Ishikawa (cell line): ENCODE data around the gene ARL5B.

Experiments
- CEBPB ChIP-seq: IDR thresholded peaks from 2 replicates; pipeline ENCODE4 v1.6.1; 2012
- CREB1 ChIP-seq: IDR thresholded peaks from 2 replicates; pipeline ENCODE4 v1.6.1; 2012; ENCODE audit warnings: low read depth
- EGR1 ChIP-seq: IDR thresholded peaks from 2 replicates; pipeline ENCODE4 v1.6.1; 2012
- EP300 ChIP-seq: IDR thresholded peaks from 2 replicates; pipeline ENCODE4 v1.6.1; 2012; ENCODE audit warnings: borderline replicate concordance
- FOXM1 ChIP-seq: IDR thresholded peaks from 2 replicates; pipeline ENCODE4 v1.6.1; 2012; ENCODE audit warnings: low read depth, borderline replicate concordance
- NFIC ChIP-seq: IDR thresholded peaks from 2 replicates; pipeline ENCODE4 v1.6.1; 2012
- RAD21 ChIP-seq: IDR thresholded peaks from 2 replicates; pipeline ENCODE4 v1.6.1; 2012; ENCODE audit warnings: low read depth
- REST ChIP-seq: IDR thresholded peaks from 2 replicates; pipeline ENCODE4 v1.6.1; 2012; ENCODE audit warnings: low read depth, mild to moderate bottlenecking
- TAF1 ChIP-seq: IDR thresholded peaks from 2 replicates; pipeline ENCODE4 v1.6.1; 2012; ENCODE audit warnings: low read depth, mild to moderate bottlenecking
- TCF12 ChIP-seq: IDR thresholded peaks from 2 replicates; pipeline ENCODE4 v1.6.1; 2012; ENCODE audit warnings: low read depth
- TEAD4 ChIP-seq: IDR thresholded peaks from 2 replicates; pipeline ENCODE4 v1.6.1; 2012
- USF1 ChIP-seq: IDR thresholded peaks from 2 replicates; pipeline ENCODE4 v1.6.1; 2012
- YY1 ChIP-seq: IDR thresholded peaks from 2 replicates; pipeline ENCODE4 v1.6.1; 2012; ENCODE audit warnings: low read depth
- ZBTB7A ChIP-seq: IDR thresholded peaks from 2 replicates; pipeline ENCODE4 v1.6.1; 2012; ENCODE audit warnings: low read depth
- TF ChIP-seq, protein P1 (sequence below): IDR thresholded peaks from 2 replicates; pipeline ENCODE4 v1.6.1; 2012

The ARL5B gene

GRCh38 chr10:18675086-18675801, 16.0 kb downstream of the ARL5B start:
- TF ChIP-seq YY1, result no peak
- TF ChIP-seq CEBPB, result no peak
- no peak for TF ChIP-seq FOXM1
- no peak for TF ChIP-seq NFIC
- TF ChIP-seq, protein P1, sequence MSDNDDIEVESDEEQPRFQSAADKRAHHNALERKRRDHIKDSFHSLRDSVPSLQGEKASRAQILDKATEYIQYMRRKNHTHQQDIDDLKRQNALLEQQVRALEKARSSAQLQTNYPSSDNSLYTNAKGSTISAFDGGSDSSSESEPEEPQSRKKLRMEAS, result no peak
- no peak for TF ChIP-seq USF1
- TF ChIP-seq EP300, result no peak
- TF ChIP-seq CREB1, result no peak
- TF ChIP-seq ZBTB7A, result no peak
- no peak for TF ChIP-seq TAF1
- TF ChIP-seq EGR1, result no peak
- no peak for TF ChIP-seq REST
- no peak for TF ChIP-seq RAD21

- TF ChIP-seq NFIC, result no peak
- no peak for TF ChIP-seq TAF1
- TF ChIP-seq TEAD4, result no peak
- no peak for TF ChIP-seq CEBPB
- TF ChIP-seq RAD21, result no peak
- no peak for TF ChIP-seq YY1
- no peak for TF ChIP-seq ZBTB7A
- no peak for TF ChIP-seq USF1
- no peak for TF ChIP-seq EGR1
- TF ChIP-seq, protein P1, result no peak
- no peak for TF ChIP-seq REST
- TF ChIP-seq FOXM1, result no peak
- TF ChIP-seq TCF12, result no peak
- TF ChIP-seq CREB1, result no peak
- no peak for TF ChIP-seq EP300
Observed at GRCh38 chr10:18680754-18681153, 21.5 kb downstream of the ARL5B start.

GRCh38 chr10:18681366-18681765, 22.1 kb downstream of the ARL5B start:
- no peak for TF ChIP-seq USF1
- TF ChIP-seq NFIC, result no peak
- TF ChIP-seq EP300, result no peak
- TF ChIP-seq YY1, result no peak
- no peak for TF ChIP-seq CEBPB
- no peak for TF ChIP-seq ZBTB7A
- TF ChIP-seq, protein P1, result no peak
- TF ChIP-seq EGR1, result no peak
- no peak for TF ChIP-seq REST
- no peak for TF ChIP-seq FOXM1
- no peak for TF ChIP-seq TCF12
- no peak for TF ChIP-seq TEAD4
- no peak for TF ChIP-seq TAF1
- TF ChIP-seq RAD21, result no peak
